Esophagus squamous epithelium (tissue), 4 donors: ENCODE data around the gene TMCO2.

Source experiments
- POLR2A ChIP-seq, 4 donors: fragments of 450-650 bp; IDR thresholded peaks; one replicate each; pipeline ENCODE4 v1.6.1; 2017; ENCODE audit warnings: antibody characterized with exemption in 4 of 4, mild to moderate bottlenecking in 4 of 4, moderate library complexity in 3 of 4
- TF ChIP-seq, protein P1 (sequence below), 6 experiments: fragments of 450-650 bp in 4 of 6; fragments of 200-600 bp in 2 of 6; sonication (generic) in 2 of 6; IDR thresholded peaks; one replicate each; pipeline ENCODE4 v1.5.1; 2016 to 2019; ENCODE audit warnings: antibody characterized with exemption in 6 of 6, mild to moderate bottlenecking in 4 of 6, moderate library complexity in 4 of 6

DNA sequence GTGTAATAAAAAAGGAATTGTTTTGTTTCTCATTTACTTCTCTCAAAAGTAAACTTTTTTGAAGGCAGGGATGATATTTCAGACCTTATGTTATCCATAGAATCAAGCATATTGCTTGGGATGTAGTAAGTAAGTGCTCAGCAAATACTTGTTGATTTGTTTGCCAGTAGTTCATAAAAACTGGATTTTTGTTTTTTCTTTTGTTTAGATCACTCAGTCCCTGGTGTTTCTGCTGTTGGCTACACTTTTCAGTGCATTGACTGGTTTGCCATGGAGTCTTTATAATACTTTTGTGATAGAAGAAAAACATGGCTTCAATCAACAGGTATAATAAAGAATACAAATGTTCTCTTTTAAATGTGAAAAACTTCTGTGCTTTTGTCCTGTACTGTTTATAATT is 20.5 kb downstream of the TMCO2 start:
- TF ChIP-seq, protein P1, sequence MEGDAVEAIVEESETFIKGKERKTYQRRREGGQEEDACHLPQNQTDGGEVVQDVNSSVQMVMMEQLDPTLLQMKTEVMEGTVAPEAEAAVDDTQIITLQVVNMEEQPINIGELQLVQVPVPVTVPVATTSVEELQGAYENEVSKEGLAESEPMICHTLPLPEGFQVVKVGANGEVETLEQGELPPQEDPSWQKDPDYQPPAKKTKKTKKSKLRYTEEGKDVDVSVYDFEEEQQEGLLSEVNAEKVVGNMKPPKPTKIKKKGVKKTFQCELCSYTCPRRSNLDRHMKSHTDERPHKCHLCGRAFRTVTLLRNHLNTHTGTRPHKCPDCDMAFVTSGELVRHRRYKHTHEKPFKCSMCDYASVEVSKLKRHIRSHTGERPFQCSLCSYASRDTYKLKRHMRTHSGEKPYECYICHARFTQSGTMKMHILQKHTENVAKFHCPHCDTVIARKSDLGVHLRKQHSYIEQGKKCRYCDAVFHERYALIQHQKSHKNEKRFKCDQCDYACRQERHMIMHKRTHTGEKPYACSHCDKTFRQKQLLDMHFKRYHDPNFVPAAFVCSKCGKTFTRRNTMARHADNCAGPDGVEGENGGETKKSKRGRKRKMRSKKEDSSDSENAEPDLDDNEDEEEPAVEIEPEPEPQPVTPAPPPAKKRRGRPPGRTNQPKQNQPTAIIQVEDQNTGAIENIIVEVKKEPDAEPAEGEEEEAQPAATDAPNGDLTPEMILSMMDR (IDR thresholded peaks at IDR 0.05) = no peak
- no peak for TF ChIP-seq POLR2A (IDR thresholded peaks at IDR 0.05)
